HUES6 (cell line): Measurements from ENCODE around the gene PADI2.

Experiments
- H3K27ac ChIP-seq: 2 replicates; pipeline ENCODE4 v1.7.0; 2013; ENCODE audit warnings: low read depth, mild to moderate bottlenecking, low read length, inconsistent platforms
- H3K27me3 ChIP-seq: 2 replicates; pipeline ENCODE4 v1.6.1; 2013; ENCODE audit warnings: low read length; ENCODE audit not compliant: control insufficient read depth, insufficient read depth
- H3K36me3 ChIP-seq: 2 replicates; pipeline ENCODE4 v1.6.1; 2013; ENCODE audit warnings: low read length; ENCODE audit not compliant: control insufficient read depth, insufficient read depth
- H3K4me1 ChIP-seq: 2 replicates; pipeline ENCODE4 v1.6.1; 2013; ENCODE audit warnings: low read length; ENCODE audit not compliant: control insufficient read depth, insufficient read depth
- H3K4me3 ChIP-seq: 2 replicates; pipeline ENCODE4 v1.5.1; 2013; ENCODE audit warnings: low read depth, low read length
- H3K9ac ChIP-seq: one replicate; pipeline ENCODE4 v1.6.1; 2013; ENCODE audit warnings: mild to moderate bottlenecking, low read length
- H3K9me3 ChIP-seq: 2 replicates; pipeline ENCODE4 v1.6.1; 2013; ENCODE audit warnings: low read depth, low read length; ENCODE audit not compliant: control insufficient read depth, insufficient read depth

Gene PADI2

DNA sequence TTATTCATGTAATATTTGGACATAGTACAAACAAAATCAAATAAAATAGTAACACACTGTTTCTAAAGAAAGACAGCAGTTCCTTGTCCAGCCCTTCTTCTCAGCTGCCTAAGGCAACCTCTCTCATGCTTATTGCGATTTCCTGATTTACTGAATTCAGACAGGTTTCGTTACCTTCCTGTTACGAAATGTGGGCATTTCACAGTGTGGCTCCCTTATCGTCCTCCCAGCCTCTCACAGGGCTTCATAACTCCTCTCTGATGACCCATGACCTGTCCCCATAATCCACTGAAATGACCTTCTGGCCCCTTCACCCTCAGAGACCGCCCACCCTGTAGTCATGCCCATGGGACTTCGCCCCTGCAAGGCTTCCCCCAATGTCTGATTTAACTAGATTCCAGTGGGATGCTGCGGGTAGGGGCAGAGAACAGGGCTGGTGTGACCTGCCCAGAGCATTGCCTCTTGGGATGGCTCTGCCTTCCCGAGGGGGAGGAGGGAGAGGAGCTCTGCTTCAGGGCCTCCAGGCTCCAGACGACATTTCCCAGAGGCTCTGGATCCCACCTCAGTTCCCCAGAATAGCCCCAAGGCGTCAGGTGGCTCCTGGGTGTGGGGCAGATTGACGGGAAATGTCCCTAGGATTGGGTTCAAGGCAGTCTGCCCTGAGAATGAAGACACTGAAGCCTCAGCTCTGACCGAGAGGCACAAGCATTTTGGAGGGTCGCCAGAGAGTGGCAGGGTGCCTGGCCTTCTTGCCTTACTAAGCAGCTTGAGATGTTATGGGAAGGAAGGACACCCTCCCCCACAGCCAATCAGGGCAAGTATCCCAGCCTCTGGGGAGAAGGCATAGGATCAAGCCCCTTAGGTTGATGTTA, 20.6 kb downstream of the PADI2 start:
- Histone ChIP-seq H3K36me3 (no peaks in the 10 kb centered on the region), H3K27ac (no peak overlapping the region), H3K9ac (no peak overlapping the region), H3K9me3 (no peaks in the 10 kb centered on the region), H3K4me3 (no peak overlapping the region), H3K27me3 (no peaks in the 10 kb centered on the region), H3K4me1 (peaks cover 19% of the 10 kb centered on the region; the same call in 1 of the 2 replicates)

DNA sequence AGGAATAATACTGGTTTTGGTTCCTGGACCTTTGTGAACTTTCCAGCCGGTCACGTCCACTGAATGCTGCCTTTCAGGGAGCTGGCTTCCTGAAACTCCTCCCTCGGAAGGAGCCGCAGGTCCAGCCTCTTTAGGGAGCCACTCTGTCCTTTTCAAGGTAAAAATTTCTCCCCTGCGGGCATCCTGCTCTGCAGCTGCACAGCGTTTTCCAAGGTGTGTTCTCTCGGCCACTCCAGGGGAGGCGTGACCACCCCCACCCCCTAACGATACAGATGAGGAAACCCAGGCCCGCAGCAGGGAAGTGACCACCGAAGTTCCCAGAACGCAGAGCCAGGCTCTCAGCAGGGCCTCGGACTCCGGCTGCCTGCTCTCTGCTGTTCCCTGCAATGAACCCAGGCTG, 21.5 kb downstream of the PADI2 start:
- Histone ChIP-seq H3K27ac (no peak overlapping the region), H3K4me3 (no peak overlapping the region), H3K36me3 (no peaks in the 10 kb centered on the region), H3K9ac (no peak overlapping the region), H3K9me3 (no peaks in the 10 kb centered on the region), H3K27me3 (no peaks in the 10 kb centered on the region), H3K4me1 (peaks cover 19% of the 10 kb centered on the region; the same call in 1 of the 2 replicates)

DNA sequence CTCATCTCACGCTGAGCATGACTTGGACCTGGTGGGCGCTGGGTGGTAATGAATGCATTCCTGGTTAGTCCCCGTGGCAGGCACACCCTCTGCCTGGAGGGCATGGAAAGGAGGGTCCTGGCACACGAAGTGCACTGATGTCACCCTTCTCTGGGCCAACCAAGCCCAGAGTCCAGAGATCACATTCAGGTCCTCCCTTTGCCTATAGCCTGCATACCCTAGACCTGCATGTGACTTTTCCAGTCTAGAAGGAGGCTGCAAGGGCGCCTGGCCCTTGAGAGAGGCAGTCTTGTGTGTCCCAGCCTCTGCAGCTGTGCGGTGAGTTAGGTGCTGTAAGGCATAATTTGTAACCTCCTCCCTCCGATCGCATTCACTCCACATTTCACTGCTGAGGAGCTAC, 22.1 kb downstream of the PADI2 start:
- Histone ChIP-seq H3K9ac (no peak overlapping the region), H3K9me3 (no peaks in the 10 kb centered on the region), H3K27ac (no peak overlapping the region), H3K4me1 (peaks cover 19% of the 10 kb centered on the region; the same call in 1 of the 2 replicates), H3K4me3 (no peak overlapping the region), H3K27me3 (no peaks in the 10 kb centered on the region), H3K36me3 (no peaks in the 10 kb centered on the region)

DNA sequence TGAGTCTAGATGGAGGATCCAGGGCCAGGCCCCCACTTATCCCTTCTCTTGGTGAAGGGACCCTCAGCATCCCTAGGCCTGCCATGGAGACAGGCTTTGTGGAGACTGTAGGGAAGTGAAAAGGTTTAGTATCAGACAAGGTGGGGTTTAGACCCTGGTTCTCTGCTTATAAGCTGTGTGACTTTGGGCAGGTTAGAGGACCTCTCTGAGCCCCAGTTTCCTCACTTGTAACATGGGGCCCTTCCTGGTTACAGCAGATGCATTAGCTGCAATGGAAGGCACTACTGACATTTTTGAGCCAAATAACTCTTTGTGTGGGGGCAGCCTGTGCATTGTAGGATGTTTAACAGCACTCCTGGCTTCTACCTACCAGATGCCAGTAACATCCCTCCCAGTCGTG, 22.7 kb downstream of the PADI2 start:
- Histone ChIP-seq H3K27ac (no peak overlapping the region), H3K9ac (no peak overlapping the region), H3K4me3 (no peak overlapping the region), H3K27me3 (no peaks in the 10 kb centered on the region), H3K36me3 (no peaks in the 10 kb centered on the region), H3K9me3 (no peaks in the 10 kb centered on the region), H3K4me1 (peaks cover 19% of the 10 kb centered on the region; the same call in 1 of the 2 replicates)

DNA sequence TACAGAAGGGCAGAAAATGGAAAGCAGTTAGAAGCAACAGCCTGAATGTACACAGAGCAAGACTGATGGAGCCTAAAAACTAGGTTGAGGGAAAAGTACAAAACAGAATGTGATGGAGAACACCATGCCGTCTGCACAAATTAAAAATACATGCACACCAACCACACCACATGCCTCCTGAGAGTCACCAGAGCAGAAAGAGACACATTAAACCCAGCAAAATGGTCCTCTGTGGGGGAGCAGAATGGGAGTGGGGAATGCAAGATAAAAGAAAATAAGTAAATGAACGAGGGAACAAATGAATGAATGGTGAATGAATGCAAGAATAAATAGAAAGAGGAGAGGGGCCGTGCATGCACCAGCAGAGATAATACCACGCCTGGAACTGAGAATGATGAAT, 24.1 kb downstream of the PADI2 start:
- H3K27me3 ChIP-seq = no peaks in the 10 kb centered on the region
- H3K9ac ChIP-seq = no peak overlapping the region
- H3K9me3 ChIP-seq = no peaks in the 10 kb centered on the region

DNA sequence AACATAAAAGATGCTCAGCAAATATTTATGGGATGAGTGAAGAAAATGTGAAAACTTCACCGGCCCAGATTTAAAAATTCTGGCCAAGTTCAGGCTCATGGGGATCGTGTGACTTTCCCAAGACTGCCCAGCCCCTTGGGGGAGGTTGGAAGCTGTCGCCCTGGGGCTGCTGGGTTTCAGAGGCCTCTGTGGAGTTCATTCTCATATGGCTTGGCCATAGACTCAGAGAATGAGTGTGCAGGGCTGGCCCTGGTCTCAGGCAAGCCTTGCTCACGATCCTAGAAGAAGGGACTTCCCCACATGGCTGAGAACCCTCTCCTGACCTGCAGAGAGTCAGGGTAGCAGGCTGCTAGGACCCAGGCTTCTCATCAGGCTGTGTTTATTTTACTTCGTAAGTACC, 24.6 kb downstream of the PADI2 start:
- no peak overlapping the region for H3K27ac ChIP-seq
- no peak overlapping the region for H3K4me3 ChIP-seq
- H3K4me1 ChIP-seq = peaks cover 22% of the 10 kb centered on the region; the same call in 1 of the 2 replicates
- H3K9ac ChIP-seq = no peak overlapping the region
- H3K9me3 ChIP-seq = no peaks in the 10 kb centered on the region
- no peaks in the 10 kb centered on the region for H3K27me3 ChIP-seq
- H3K36me3 ChIP-seq = no peaks in the 10 kb centered on the region

More for the DNA sequence above, 24.1 kb downstream of the PADI2 start:
- no peaks in the 10 kb centered on the region for H3K36me3 ChIP-seq
- no peak overlapping the region for H3K27ac ChIP-seq
- no peak overlapping the region for H3K4me3 ChIP-seq
- peaks cover 25% of the 10 kb centered on the region; the same call in 1 of the 2 replicates for H3K4me1 ChIP-seq

DNA sequence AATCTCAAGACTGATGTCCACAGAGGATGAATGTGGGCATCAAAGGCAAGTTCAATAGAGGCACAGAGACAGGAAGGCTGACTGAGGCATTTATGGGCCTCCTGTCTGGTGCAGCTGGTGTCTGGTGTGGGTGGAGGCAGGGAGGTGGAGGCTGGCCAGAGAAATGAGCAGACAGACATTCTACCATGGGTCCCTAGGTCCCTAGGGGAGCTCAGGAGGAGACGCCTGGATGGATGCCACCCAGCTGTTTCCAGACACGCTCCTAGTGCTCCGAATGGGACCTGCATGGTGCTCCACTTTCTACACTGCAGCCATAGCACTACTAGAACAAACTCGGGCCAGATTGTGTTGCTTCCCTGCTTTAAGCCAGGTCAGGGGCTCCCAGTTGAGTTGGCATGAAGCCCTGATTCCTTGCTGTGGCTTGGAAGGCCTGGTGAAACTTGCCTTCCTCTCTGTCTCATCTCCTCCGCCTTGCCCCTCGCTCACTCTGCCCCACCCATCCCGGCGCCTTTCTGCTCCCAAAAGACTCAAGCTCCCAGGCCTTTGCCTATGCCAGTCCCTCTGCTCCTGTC, 25.3 kb downstream of the PADI2 start:
- H3K27ac ChIP-seq = no peak overlapping the region
- no peaks in the 10 kb centered on the region for H3K27me3 ChIP-seq
- H3K36me3 ChIP-seq = no peaks in the 10 kb centered on the region
- H3K4me3 ChIP-seq = no peak overlapping the region
- peaks cover 17% of the 10 kb centered on the region; the same call in 1 of the 2 replicates for H3K4me1 ChIP-seq
- no peaks in the 10 kb centered on the region for H3K9me3 ChIP-seq
- H3K9ac ChIP-seq = no peak overlapping the region

DNA sequence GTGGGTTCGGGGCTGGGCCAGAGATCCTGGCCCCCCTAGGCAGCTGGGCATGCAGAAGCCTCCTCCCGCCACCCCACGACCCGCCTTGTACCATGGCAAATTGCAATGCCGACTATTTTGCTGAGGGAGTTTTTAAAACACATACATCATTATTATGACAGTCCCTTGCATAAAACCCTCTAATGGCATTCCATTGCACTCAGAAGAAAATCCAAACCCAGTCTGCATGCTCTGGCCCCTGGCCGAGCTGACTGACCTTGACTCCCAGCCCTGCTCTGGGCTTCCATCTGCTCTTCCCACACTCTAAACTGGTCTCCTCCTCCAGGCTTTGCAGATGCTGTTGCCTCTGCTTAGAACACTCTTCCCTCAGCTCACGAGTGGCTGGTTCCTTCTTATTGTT, 28.0 kb downstream of the PADI2 start:
- Histone ChIP-seq H3K27ac (no peak overlapping the region), H3K9me3 (no peaks in the 10 kb centered on the region), H3K36me3 (no peaks in the 10 kb centered on the region), H3K9ac (no peak overlapping the region), H3K4me1 (peaks cover 6% of the 10 kb centered on the region; the same call in 1 of the 2 replicates), H3K4me3 (no peak overlapping the region), H3K27me3 (no peaks in the 10 kb centered on the region)

DNA sequence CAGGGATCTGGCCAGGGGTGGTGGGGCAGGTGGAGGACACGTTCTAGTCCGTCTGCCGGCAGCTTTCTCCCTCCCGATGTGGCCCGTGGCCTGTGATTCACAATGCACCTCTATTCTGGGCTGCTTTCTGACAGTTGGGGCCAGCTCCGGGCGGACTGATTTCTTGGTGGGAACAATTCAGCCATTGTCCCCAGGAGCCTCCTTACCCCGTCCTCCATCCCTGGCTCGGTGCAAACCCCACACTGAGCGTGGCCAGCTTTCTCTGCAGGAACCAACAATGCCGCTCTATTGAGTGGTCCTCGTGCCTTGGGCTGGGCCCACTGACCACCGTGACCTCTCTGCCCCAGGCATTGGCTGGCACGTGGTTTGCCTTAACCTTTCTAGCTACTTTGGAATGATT, 29.7 kb downstream of the PADI2 start:
- no peaks in the 10 kb centered on the region for H3K9me3 ChIP-seq
- H3K27me3 ChIP-seq = no peaks in the 10 kb centered on the region
- no peak overlapping the region for H3K27ac ChIP-seq
- no peaks in the 10 kb centered on the region for H3K36me3 ChIP-seq
- peaks cover 6% of the 10 kb centered on the region; the same call in 1 of the 2 replicates for H3K4me1 ChIP-seq
- H3K9ac ChIP-seq = no peak overlapping the region
- no peak overlapping the region for H3K4me3 ChIP-seq

DNA sequence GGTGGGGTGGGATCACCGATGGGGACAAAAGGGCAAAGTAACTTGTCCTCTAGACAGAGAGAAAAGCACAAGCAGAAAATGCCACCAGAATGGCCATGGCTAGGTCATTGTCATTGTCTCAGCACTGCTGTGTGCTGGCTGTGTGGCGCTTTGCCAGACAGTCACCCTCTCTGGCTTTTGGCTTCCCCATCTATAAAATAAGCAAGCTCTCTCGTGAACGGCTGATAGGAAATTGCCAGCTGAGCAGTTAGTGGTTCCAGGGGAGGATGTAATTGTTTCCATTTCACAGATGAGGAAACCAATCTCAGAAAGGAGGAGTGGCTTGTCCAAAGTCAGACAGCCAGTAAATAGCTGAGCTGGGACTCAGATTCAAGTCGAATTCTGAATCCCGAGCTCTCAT, 32.5 kb downstream of the PADI2 start:
- H3K27ac ChIP-seq = no peak overlapping the region
- H3K9ac ChIP-seq = no peak overlapping the region
- H3K27me3 ChIP-seq = no peaks in the 10 kb centered on the region
- peaks cover 6% of the 10 kb centered on the region; the same call in 1 of the 2 replicates for H3K4me1 ChIP-seq
- H3K36me3 ChIP-seq = no peaks in the 10 kb centered on the region
- no peaks in the 10 kb centered on the region for H3K9me3 ChIP-seq
- no peak overlapping the region for H3K4me3 ChIP-seq

DNA sequence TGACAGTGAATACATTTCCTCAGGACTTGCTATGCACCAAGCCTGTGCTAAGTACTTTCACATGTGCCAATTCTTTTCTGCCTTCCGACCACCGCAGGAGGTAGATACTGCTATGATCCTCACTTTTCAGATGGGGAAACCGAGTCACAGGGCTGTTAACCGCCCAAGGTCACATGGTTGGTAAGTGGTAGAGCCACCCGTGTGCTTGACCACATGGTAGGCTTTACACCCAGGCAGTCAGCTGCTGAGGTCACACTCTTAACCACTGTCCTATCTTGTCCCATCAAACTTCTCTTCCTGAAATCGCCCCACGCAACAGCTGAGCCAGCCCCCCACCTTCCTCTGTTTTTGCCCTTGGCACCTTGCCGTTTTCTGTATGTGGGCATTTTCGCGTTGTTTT, 34.5 kb downstream of the PADI2 start:
- H3K36me3 ChIP-seq = no peaks in the 10 kb centered on the region

More for the DNA sequence above, 34.5 kb downstream of the PADI2 start:
- no peak overlapping the region for H3K9ac ChIP-seq
- H3K27ac ChIP-seq = no peak overlapping the region
- no peaks in the 10 kb centered on the region for H3K9me3 ChIP-seq
- no peaks in the 10 kb centered on the region for H3K4me1 ChIP-seq
- H3K27me3 ChIP-seq = no peaks in the 10 kb centered on the region
- H3K4me3 ChIP-seq = no peak overlapping the region
